MCF 10A (cell line): ENCODE data around the gene ZNF655. TPM values are rescaled to one million over a fixed set of nuclear protein-coding genes. Genes with fewer than 3 reads are reported as not detected.
A peak's percentile ranks its signal among the peaks of the same experiment; 100 is the strongest.

ENCODE experiments used
- BruUV-seq: library from RNA; stranded (reverse); fragments of 400-500 nt; replicated peaks from 2 replicates; lab custom pipeline; 2021; lab: Mats Ljungman, UMichigan
- CTCF ChIA-PET: fragments of 300-600 bp; sonication (Branson Sonifier 250); formaldehyde crosslinking; extraction: SDS; loops from one replicate; lab custom pipeline; 2021; ENCODE audit warnings: antibody characterized with exemption, inconsistent platforms; lab: Yijun Ruan, JAX
- POLR2A ChIA-PET: fragments of 300-600, 350-650 bp; sonication (Branson Sonifier 250); formaldehyde crosslinking; extraction: SDS; loops from one replicate; lab custom pipeline; 2020; ENCODE audit warnings: antibody characterized with exemption, inconsistent platforms; lab: Yijun Ruan, JAX
- DNase-seq: peaks from one replicate; pipeline ENCODE4 v3.0.0-alpha.2; 2018; ENCODE audit not compliant: unreplicated experiment
- H3K27ac Mint-ChIP-seq: one replicate; pipeline ENCODE4 v1.8.0; 2022; ENCODE audit warnings: mild to moderate bottlenecking, low read depth, mixed read lengths; ENCODE audit not compliant: unreplicated experiment
- H3K27me3 Mint-ChIP-seq: one replicate; pipeline ENCODE4 v1.8.0; 2022; ENCODE audit warnings: mixed read lengths; ENCODE audit not compliant: insufficient read depth, unreplicated experiment
- H3K36me3 Mint-ChIP-seq: one replicate; pipeline ENCODE4 v1.8.0; 2022; ENCODE audit warnings: mild to moderate bottlenecking, moderate library complexity, mixed read lengths; ENCODE audit not compliant: insufficient read depth, unreplicated experiment
- H3K4me1 Mint-ChIP-seq: one replicate; pipeline ENCODE4 v1.8.0; 2022; ENCODE audit warnings: mixed read lengths; ENCODE audit not compliant: insufficient read depth, unreplicated experiment
- H3K4me3 Mint-ChIP-seq: one replicate; pipeline ENCODE4 v1.8.0; 2022; ENCODE audit warnings: mild to moderate bottlenecking, moderate library complexity, mixed read lengths; ENCODE audit not compliant: unreplicated experiment
- H3K9me3 Mint-ChIP-seq: one replicate; pipeline ENCODE4 v1.8.0; 2022; ENCODE audit warnings: mixed read lengths; ENCODE audit not compliant: unreplicated experiment
- intact Hi-C: fragments of 100-400 bp; cut with micrococcal nuclease; formaldehyde crosslinking; loops from 2 replicates; pipeline ENCODE4 v1.14.1; 2022
- total RNA-seq: library from RNA; stranded (reverse); gene quantifications from 2 replicates; pipeline ENCODE4 v1.2.3, GENCODE V29; 2022
- TF ChIP-seq, protein P1 (sequence below): fragments of 200-600 bp; IDR thresholded peaks from one replicate; pipeline ENCODE4 v1.8.0; 2022; ENCODE audit warnings: antibody characterized with exemption, mild to moderate bottlenecking; ENCODE audit not compliant: unreplicated experiment

ZNF655 gene
- total RNA-seq, 1 experiment from 2014 or later: 89.9 TPM

DNA sequence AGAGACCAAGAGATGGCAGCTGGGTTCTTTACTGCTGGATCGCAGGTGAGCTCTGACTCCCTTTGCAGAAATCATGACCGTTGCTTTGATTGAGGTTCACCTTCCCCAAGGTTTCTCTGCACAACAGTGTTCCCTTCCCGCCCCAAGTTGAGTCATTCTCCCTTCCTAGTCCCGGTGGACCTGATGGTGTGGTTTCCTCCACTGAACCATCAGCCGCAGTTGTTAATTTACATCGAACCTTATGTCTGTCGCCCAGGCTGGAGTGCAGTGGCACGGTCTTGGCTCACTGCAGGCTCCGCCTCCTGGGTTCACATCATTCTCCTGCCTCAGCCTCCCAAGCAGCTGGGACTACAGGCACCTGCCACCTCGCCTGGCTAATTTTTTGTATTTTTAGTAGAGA is 64.2 kb downstream of the ZNF655 start:
- Mint-ChIP-seq H3K9me3 (no peaks in the 10 kb centered on the region), H3K36me3 (peaks cover 85% of the 10 kb centered on the region), H3K4me1 (peaks cover 21% of the 10 kb centered on the region), H3K4me3 (no peak overlapping the region), H3K27me3 (no peaks in the 10 kb centered on the region), H3K27ac (no peak overlapping the region)
- ChIA-PET POLR2A (no interaction called here), CTCF (no interaction called here)
- TF ChIP-seq, protein P1, sequence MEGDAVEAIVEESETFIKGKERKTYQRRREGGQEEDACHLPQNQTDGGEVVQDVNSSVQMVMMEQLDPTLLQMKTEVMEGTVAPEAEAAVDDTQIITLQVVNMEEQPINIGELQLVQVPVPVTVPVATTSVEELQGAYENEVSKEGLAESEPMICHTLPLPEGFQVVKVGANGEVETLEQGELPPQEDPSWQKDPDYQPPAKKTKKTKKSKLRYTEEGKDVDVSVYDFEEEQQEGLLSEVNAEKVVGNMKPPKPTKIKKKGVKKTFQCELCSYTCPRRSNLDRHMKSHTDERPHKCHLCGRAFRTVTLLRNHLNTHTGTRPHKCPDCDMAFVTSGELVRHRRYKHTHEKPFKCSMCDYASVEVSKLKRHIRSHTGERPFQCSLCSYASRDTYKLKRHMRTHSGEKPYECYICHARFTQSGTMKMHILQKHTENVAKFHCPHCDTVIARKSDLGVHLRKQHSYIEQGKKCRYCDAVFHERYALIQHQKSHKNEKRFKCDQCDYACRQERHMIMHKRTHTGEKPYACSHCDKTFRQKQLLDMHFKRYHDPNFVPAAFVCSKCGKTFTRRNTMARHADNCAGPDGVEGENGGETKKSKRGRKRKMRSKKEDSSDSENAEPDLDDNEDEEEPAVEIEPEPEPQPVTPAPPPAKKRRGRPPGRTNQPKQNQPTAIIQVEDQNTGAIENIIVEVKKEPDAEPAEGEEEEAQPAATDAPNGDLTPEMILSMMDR: no peak
- DNase-seq: no peak
- BruUV-seq: no TSS peak
- intact Hi-C loops: no loop called here

DNA sequence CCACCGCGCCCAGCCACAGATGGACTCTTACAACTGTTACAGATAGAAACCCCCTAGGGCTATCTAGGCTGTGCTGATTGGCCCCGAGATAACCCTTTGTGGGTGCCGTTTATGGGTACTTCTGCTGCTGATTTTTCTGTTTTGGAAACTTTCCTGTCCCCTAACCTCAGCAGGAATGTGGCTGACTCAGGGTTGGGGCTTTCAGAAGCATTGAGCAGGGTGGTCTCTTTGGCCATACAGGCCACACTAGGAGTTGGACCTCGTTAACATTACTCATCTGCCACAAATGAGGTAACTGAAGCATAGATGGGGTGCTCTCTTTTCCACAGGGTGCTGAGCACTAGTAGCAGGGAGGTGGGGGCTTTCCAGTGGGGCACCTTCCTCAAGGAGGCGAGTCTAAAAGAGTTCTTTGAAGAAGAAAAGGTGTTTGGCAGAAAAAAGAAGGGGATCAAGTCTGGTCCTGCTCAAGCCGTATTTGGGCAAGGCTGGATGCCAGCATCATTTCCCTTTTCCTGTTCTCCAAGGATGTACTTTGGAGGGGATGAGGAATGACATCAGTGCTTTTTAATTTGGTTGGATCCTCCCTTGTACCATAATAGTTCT is 64.8 kb downstream of the ZNF655 start:
- Mint-ChIP-seq H3K27me3 (no peaks in the 10 kb centered on the region), H3K27ac (peak overlapping the region; percentile 27), H3K4me3 (no peak overlapping the region), H3K4me1 (peaks cover 15% of the 10 kb centered on the region), H3K36me3 (peaks cover 91% of the 10 kb centered on the region), H3K9me3 (no peaks in the 10 kb centered on the region)
- BruUV-seq: no TSS peak
- ChIA-PET CTCF (no interaction called here), POLR2A (no interaction called here)
- TF ChIP-seq, protein P1: no peak
- peak; percentile 16 for DNase-seq
- intact Hi-C loops: no loop called here

DNA sequence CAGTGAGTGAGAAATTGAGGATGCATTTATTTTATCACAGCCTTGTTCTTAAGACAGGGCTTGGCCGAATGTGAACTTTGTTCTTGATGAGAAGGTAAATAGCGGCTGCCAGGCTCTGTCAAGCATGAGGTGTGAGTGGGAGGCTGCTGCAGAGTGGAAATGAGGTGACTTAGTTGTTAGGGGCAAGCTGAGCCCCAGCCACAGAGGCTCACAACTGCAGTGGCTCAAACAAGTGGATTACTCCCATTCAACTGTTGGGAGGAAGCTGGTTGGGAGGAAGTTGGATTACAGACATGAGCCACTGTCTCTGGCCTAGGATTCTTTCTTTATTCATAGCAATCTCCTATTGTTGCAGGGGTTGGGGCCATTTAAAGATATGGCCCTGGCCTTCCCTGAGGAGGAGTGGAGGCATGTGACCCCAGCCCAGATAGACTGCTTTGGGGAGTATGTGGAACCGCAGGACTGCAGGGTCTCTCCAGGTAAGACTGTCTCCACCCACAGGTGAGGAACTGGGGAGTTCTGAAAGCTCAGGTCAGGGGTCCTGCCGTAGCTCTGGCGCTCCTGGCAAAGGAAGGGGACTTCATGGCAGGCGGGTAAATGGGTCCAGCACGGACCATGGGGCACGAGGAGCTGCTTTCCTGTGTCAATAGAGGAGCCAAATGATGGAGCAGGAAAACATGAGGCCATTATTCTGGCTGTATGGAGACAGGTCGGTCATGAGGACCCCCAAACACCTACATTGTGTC is 65.4 kb downstream of the ZNF655 start:
- Mint-ChIP-seq H3K4me1 (peaks cover 8% of the 10 kb centered on the region), H3K9me3 (no peaks in the 10 kb centered on the region), H3K27ac (peak overlapping the region; percentile 27), H3K36me3 (peaks cover 94% of the 10 kb centered on the region), H3K27me3 (no peaks in the 10 kb centered on the region), H3K4me3 (no peak overlapping the region)
- ChIA-PET CTCF (interaction anchor here (1.3 kb wide), 1 partner anchor 214 kb away, joined by 3 read pairs; no protein-coding TSS in a partner anchor), POLR2A (interaction anchor here (0.7 to 1.1 kb wide), 2 partner anchors 10 to 11 kb away, joined by 3 to 4 read pairs; no protein-coding TSS in a partner anchor)
- no TSS peak for BruUV-seq
- TF ChIP-seq, protein P1: no peak
- DNase-seq: no peak
- intact Hi-C loops: no loop called here

DNA sequence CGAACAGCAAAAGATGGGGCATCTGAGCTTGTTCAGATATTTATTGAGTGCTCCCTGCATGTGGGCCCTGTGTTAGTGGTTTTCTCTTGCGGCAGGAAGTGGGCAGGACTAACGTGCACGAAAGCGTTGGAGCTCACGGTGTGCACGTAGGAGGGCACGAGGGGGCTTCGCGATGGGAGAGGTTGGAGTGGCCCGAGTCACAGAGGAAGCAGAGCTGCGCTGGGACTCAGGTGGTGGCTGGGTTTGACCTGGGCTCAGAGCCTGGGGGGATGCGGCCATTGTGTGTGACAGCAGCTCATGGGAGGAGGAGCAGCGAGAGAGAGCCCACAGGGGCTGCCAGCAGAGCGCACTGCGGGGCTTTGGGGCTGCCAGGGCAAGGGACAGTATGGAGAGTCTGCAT is 66.0 kb downstream of the ZNF655 start:
- DNase-seq: no peak
- Mint-ChIP-seq H3K36me3 (peaks cover 94% of the 10 kb centered on the region), H3K9me3 (no peaks in the 10 kb centered on the region), H3K27me3 (no peaks in the 10 kb centered on the region), H3K4me1 (peaks cover 2% of the 10 kb centered on the region), H3K4me3 (no peak overlapping the region), H3K27ac (no peak overlapping the region)
- no TSS peak for BruUV-seq
- TF ChIP-seq, protein P1: no peak
- ChIA-PET POLR2A (interaction anchor here (0.7 to 1.1 kb wide), 2 partner anchors 9 to 11 kb away, joined by 3 to 4 read pairs; no protein-coding TSS in a partner anchor), CTCF (interaction anchor here (1.3 kb wide), 1 partner anchor 213 kb away, joined by 3 read pairs; no protein-coding TSS in a partner anchor)
- intact Hi-C loops: no loop called here
